NCI-H345 (cell line): ENCODE data around the gene EGFLAM.
"Not testable (repeated sequence)": the region's sequence is repeated elsewhere in the genome, so short reads cannot be mapped to it uniquely, and the experiment has no call there.

Experiments used
- DNase-seq: peaks from one replicate; lab custom pipeline; 2025; lab: John Stamatoyannopoulos, UW

The EGFLAM gene

DNA sequence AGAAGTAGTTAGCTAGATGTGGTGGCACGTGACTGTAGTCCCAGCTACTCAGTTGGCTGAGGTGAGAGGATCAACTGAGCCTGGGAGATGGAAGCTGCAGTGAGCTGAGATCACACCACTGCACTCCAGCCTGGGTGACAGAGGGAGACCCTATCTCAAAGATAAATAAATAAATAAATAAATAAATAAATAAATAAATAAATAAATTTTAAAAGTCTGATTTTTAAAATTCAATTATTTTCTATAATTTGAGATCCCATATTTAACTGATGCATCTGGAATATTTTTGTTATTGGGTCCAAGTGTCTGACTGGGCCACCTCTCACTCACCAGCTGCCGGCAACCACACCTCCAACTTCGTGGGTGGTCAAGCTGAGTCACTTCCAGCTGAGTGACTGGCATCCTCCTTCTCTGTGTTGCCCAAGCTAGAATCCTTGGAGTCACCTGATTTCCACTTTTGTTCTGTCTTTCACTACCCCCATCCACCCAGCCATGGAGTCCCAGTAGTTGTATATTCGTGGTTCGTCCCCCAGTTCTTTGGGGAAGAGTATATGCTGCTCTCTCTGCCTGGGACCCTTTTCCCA, 70.9 kb downstream of the EGFLAM start:
- no peak for DNase-seq

DNA sequence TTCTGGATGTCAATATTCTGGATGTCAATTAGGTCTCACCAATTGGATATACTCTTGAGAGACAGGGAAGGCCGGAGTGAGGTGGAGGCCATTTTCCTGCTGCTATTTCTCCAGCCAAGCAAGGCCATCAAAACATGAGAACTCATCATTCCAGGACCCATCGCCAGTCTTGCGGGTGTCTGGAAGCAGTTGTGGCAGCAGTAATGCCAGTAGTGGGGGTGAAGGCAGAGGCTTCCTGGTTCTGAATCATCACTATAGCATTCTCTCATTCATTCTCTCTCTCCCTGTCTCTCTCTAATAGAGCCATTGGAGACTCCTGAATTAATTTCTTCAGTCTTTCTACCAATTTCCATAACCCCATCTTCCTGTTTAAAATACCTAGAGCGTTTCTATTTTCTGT, 71.8 kb downstream of the EGFLAM start:
- no peak for DNase-seq

DNA sequence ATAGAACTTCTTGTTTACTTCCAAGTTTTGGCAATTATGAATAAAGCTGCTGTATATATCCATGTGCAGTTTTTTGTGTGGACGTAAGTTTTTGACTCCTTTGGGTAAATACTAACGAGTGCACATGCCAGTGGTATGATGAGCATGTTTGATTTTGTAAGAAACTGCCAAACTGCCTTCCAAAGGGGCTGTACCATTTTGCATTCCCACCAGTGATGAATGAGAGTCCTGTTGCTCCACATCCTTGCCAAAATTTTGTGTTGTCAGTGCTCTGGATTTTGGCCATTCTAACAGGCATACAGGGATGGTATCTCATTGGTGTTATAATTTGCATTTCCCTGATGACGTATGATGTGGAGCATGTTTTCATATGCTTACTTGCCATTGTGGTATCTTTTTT, 73.5 kb downstream of the EGFLAM start:
- no peak for DNase-seq

DNA sequence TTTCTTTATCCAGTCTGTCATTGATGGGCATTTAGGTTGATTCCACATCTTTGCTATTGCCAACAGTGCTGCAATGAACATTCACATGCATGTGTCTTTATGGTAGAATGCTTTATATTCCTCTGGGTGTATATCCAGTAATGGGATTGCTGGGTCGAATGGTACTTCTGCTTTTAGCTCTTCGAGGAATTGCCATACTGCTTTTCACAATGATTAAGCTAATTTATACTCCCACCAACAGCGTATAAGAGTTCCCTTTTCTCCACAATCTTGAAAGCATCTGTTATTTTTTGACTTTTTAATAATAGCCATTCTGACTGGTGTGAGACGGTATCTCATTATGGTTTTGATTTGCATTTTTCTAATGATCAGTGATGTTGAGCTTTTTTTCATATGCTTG, 74.8 kb downstream of the EGFLAM start:
- not testable (repeated sequence) for DNase-seq

DNA sequence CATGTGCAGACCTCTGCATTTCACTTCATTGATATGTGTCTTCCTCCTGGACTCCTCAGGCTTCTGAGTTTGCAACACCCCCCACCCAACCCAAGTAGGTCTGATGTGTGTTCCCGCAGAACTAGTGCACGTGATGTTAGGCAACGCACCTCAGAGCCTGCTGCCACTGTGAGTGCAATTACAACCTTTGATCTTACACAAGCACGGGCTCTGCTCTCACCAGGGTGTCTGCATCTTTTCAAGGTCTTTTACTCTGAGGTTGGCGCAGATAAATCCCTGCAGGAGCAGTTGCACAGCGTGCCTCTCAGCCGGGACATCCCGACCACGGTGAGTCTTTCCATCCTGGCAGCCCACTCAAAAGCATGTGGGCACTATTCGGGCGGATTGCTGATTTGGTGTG, 80.1 kb downstream of the EGFLAM start:
- DNase-seq = no peak

DNA sequence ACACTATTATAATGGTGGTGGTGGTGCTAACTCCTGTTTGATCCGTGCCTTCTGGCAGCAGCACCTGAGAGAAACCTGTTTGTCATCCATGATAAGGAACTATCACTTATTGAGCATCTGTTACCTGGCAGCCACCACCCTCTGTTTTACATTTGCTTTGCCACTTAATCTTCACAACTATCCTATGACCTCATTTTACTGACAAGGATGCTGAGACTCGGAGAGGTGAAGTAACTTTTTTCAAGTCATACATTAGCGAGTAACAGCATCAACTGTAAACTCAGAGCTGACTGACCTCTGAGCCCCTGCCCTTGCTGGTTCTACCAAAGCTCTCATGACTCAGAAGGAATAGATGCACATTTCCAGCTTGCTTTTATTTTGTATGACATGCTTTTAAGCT, 81.1 kb downstream of the EGFLAM start:
- no peak for DNase-seq

DNA sequence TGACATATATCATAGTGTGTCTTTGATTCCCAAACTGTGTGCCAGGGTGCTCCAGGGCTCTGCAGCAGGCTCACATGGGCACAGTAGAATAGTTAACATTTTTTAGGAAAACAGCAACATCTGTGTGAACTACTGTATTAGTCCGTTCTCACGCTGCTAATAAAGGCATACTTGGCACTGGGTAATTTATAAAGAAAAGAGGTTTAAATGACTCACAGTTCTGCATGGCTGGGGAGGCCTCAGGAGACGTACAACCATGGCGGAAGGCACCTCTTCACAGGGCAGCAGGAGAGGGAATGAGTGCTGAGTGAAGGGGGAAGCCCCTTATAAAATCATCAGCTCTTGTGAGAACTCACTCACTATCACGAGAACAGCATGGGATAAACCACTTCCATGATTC, 82.7 kb downstream of the EGFLAM start:
- DNase-seq = no peak

DNA sequence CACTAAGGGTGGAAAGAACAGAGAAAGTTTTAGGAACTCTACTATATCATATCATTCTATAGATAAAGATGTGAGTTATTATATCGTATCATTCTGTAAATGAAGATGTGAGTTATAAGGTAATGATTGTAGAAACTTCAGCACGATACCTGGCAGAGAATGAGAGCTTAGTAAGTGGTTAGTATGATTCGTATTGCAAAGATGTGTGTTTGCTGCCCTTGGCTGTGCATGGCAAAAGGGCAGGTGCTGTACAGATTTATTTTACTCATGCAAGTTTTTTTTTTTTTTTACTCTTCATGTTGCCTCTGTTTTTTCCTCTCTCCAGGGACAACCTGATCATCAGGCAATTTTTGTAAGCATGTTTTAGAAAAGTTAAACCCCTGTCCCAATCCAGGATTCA, 83.3 kb downstream of the EGFLAM start:
- no peak for DNase-seq

DNA sequence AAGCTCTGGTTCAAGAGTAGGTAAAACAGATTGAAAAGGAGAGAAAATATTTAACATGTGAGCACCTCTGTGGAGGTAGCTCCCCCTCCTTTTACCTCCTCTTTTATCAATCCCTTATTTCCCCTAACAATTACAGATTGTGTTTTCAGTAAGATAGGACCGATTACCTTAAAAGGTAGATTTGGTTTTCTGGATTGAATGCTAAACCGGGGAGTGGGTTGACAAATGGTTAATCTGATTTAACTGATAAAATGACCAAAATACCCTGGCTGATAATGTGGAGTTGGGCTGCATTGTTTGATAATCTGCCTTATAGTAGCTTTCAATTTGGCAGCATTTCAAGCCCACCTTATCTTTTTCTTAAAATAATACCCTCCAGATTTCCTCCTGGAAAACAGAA, 83.9 kb downstream of the EGFLAM start:
- DNase-seq = no peak

DNA sequence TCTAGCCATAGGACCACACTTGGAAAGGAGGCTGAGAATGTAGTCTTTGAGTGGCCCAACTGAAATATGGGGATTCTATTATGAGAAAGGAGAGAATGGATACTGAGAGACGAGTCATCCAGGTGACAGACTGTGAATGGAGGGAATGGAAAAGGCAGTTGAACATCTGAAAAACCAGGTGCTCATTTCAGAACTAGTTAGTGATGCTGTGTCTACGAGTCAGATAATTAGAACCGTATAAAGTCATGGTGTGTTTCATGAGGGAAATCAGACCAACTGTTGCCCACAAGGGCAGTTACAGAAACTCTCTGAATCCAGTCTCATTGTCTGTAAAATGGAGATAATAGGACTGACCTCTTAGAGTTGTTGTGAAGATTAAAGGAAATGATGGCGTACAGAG, 86.5 kb downstream of the EGFLAM start:
- DNase-seq = no peak

DNA sequence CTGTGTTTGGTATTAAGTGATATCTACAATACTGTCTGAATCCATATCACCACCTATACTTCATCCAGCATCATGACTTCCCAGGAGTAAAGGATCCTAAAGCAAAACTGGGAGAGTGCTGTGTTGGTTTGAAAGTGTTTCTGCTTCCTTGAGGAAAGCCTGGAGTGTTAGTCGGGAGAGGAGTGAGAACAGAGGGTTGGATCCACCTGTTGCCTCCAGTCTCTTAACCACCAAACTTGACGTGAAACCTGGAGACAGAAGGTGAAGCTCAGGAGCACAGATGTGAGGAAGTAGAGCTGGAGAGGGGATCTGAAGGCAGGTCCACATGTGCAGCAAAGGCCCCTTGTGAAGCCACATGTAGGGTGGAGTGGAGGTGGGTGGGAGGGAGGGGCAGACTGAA, 88.2 kb downstream of the EGFLAM start:
- no peak for DNase-seq

DNA sequence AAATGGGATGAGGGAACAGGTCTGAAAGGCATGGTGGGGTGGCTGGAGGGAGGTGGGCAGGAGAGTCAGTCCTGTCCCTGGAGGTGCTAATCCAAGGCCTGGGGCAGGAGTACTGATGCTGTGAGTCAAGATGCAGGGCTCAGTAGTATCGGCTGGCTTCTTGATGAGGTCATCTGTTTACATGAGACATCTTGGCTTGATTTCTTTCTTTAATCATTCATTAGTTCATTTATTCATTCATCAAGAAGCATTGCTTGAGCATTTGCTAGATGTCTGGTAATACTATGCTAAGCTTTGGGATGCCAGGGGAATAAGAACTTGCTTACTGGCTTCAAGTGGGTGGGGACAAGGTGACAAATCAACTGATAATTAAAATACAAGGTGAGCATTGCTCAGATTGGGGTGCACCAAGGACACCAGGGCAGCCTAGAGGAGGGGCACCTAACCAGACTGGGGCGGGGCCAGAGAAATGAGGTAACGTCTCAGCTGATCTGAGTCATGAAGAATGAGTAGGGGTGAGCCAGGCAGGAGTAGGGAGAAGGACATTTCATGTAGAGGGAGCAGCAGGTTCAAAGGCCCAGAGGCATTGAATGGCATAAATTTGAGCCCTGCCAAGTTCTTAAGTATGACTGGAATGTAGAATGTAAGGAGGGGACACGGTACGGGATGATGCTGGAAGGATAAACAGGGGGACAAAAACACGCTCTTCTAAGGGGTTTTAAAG, 88.8 kb downstream of the EGFLAM start:
- no peak for DNase-seq

DNA sequence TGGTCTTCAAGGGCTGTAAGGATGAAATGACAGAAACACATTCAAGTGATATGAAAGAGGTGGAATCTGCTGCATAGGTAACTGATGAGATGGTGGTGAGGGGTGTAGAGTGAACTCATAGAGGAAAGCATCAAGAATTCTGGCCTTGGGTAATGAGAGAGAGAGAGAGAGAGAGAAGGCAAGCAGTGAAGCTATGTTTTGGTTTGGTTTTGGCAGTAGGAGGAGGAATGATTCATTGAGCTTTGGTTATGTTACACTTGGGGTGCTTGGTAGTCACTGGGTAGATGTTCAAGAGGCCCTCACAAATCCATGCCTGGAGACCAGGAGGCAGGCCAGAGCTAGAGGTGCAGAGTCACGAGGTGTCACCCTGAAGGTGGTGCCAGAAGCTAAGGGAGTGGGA, 89.5 kb downstream of the EGFLAM start:
- no peak for DNase-seq

DNA sequence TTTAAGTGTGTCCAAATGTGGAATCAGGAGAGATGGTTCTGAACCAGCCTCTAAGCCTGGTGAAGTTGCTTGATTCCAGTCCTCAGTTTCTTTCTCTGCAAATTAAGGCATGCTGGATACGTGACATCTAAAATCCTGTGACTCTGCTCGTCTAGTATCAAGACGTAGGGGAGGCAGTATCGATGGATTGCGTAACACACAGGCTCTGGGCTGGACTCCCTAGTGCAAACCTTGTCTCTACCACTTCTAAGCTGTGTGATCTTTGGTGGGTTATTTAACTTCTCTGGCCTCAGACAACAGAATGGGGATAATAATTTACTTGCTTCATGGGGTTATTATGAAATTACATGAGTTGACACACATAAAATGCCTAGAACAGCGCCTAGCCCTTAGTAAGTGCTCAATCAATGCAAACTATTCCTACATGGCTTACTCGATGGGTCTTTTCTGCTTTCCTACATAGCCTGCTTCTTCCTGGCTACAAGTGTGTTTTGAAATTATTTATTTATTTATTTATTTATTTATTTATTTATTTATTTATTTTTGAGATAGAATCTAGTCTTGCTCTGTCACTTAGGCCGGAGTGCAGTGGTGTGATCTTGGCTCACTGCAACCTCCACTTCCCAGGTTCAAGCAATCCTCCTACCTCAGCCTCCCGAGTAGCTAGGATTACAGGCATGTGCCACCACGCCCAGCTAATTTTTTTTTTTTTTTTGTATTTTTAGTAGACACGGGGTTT, 102.1 kb downstream of the EGFLAM start:
- no peak for DNase-seq

DNA sequence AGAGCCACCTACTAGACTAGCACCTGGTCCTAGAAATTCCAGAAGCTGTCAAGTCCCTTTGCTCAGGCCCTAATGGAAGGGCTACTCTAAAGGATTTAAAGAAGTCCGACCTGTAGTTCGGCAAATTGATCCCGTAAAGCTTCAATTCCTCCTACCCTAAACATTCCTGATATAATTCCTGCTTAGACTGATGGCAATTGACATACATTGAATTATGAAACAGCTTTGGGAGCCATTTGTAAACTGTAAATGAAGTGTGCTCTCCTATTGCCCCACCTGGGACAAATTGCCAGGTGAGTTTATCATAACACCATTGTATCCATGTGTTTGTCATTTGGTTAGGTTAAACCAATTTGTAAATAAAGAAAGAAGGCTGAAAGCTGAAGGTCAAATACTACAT, 104.4 kb downstream of the EGFLAM start:
- no peak for DNase-seq

DNA sequence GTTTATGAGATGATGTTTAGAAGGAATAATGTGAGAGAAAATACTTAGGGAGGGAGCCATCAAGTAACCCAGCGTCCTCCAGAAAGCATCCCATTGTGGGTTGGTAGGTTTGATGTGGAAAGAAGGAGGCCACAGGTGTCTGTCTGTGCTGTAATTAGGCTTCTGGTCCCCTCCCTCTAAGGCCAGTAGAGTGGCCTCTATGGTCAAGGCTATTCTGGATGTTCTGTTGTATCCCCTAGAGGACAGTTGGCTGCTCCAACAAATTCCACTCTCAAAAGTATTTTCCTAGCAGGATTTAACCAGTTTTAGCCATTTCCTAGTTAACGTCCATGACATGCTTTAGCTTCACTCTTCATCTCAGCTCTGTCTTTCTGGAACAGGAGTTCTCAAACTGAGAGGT, 106.5 kb downstream of the EGFLAM start:
- no peak for DNase-seq

DNA sequence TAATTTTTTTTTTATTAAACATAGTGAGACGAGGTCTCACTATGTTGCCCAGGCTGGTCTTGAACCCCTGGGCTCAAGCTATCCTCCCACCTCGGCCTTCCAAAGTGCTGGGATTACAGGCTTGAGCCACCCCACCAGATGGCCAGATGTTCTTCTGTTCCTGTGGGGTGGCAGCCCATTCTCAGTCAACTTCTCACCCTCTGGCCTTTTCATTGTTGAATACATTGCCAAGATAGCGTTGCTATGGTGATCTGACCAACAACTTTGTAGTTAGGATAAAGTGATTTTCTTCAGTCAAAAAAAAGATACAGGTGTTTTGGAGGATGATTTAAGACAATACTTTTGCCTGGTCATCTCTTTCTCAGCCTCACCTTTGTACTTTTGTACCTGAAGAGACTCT, 109.1 kb downstream of the EGFLAM start:
- no peak for DNase-seq

DNA sequence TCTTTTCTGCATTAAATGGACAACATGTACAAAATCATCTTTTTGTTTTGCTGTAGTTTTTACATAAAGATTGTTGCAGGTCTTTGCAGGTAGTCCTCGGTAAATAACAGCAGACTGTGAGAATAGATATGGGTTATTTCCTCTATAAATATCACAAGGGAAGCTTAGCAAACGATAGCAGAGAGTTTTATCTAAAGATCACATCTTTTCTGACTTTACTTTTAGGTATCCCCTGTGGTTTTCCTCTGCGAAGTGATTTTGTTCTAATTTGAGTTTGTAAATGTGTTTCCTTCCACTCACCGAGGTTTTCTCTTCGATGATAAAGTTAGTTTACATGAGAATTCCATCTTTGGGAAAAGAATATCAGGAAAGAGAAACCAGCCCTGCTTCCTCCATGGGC, 109.6 kb downstream of the EGFLAM start:
- DNase-seq = no peak

DNA sequence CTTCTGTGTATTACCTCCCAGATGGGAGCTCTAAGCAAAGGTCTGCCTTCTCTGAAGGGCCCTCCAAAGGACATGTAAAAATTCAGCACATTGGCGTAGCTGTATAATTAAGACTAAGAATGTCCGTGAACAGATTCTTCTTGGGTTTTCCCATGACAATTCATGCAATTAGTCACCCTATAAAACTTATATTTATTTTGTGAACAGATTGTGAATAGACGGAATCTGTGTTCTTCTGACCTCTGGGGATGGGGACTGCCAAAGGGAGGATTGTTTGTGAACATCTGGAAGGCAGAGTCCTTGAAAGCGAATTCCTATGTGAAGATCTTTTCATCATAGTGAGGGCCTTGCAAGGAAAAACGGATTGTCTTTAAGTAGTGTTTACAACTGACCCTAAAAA, 111.3 kb downstream of the EGFLAM start:
- DNase-seq = no peak

DNA sequence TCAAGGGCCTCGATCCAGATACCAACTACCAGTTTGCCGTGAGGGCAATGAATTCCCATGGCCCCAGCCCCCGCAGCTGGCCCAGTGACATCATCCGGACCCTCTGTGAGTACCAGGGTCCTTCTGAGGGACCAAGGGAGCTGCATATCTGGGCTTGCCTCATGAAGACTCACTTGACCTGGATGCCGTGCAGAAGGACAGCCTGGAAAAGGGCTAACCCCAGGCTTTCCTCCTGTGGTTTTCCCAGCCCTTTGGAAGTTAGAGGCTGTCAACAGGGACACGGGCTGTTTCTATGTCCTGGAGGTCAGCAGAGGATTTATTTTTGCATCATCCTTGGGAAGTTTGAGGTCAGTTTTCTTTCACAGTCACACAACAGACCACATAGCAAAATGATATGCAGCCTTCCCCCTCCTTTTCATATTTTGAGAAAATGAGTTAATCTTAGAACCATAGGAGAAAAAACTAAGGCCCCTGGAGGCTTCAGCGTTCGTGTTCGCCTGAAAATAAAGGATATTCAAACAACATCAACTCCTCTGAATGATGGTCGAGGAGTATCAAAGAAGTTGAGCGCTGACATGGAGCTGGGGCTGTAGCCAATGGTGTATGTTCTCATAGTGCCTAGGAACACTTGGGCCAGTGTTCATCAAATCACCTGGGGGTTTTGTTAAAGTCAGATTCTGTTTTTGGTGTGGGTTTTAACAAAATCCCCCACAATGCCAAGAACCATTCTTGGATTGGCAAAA, 112.2 kb downstream of the EGFLAM start:
- DNase-seq = no peak

DNA sequence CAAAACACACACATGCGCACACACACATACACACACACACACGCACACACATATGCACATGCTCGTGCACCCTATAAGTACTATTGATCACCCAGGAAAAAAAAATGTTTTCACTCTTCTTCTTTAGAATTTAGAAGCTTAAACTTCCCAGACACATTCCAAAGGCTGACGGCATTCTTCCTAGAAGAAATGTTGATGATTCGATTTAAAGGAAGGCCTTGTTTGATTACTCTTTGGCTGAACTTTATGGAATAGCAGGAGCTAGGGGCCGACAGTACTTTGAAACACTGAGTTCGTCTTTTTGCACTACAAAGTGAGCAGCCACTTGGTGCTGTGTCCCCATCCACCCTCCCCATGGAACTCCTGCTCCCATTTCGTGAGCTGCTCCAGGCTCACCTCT, 113.2 kb downstream of the EGFLAM start:
- DNase-seq = no peak

DNA sequence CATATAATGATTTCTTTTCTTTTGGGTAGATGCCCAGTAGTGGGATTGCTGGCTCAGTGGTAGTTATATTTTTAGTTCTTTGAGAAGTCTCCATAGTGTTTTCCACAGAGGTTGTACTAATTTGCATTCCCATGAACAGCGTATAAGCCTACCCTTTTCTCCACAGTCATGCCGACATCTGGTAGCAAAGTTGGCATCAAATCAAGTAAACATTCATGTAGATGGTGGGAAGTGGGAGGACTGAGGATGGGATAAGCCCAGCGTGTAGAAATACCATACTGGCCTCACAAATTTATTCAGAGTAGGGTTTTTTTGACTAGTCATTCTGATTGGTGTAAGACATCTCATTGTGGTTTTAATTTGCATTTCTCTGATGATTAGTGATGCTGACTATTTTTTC, 115.4 kb downstream of the EGFLAM start:
- DNase-seq = no peak

DNA sequence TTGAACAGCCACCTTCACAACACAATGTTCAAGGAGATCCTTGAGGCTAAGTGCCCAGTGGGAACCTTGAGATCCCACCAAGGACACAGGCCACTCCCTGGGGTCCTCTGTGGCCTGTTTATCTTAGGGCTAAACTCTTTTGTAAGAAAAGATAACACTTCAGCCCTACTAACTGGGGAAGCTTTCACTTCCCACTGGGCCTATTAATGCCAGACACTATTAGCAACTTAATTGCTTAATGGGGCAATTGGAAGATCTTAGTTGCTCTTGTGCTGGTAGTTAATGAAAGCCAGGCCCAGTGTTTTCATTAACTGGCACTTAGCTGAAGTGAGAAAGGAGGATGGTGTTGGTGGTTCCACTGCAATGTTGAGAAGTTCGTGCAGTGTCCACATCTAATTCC, 117.1 kb downstream of the EGFLAM start:
- no peak for DNase-seq
